Endodermal cell (in vitro differentiated cells): ENCODE results near the gene AIP. TPM values are rescaled to one million over a fixed set of nuclear protein-coding genes. Genes with fewer than 3 reads are reported as not detected.
"Not testable (repeated sequence)": the region's sequence is repeated elsewhere in the genome, so short reads cannot be mapped to it uniquely, and the experiment has no call there.

Experiments used
- DNase-seq: peaks from one replicate; pipeline ENCODE4 v3.0.0-alpha.2; 2017
- H3K27ac ChIP-seq: 2 replicates; pipeline ENCODE4 v1.5.1; 2013; ENCODE audit warnings: mild to moderate bottlenecking, low read depth, low read length, moderate library complexity
- H3K27me3 ChIP-seq: 2 replicates; pipeline ENCODE4 v1.6.1; 2013; ENCODE audit warnings: mild to moderate bottlenecking, low read length, moderate library complexity; ENCODE audit not compliant: insufficient read depth, control insufficient read depth, poor library complexity, severe bottlenecking
- H3K36me3 ChIP-seq: 2 replicates; pipeline ENCODE4 v1.7.0; 2013; ENCODE audit warnings: mild to moderate bottlenecking, low read length, moderate library complexity; ENCODE audit not compliant: control insufficient read depth, insufficient read depth
- H3K4me1 ChIP-seq: one replicate; pipeline ENCODE4 v1.7.0; 2013; ENCODE audit warnings: low read length; ENCODE audit not compliant: control insufficient read depth, insufficient read depth
- H3K4me3 ChIP-seq: 2 replicates; pipeline ENCODE4 v1.5.1; 2013; ENCODE audit warnings: mild to moderate bottlenecking, low read length, moderate library complexity
- H3K9ac ChIP-seq: 2 replicates; pipeline ENCODE4 v1.6.1; 2013; ENCODE audit warnings: mild to moderate bottlenecking, low read length, moderate library complexity; ENCODE audit not compliant: poor library complexity, severe bottlenecking; ENCODE audit errors: extremely low read depth
- H3K9me3 ChIP-seq: 2 replicates; pipeline ENCODE4 v1.6.1; 2013; ENCODE audit warnings: mild to moderate bottlenecking, low read length, moderate library complexity; ENCODE audit not compliant: control insufficient read depth
- H3K27ac Mint-ChIP-seq: 2 replicates; pipeline ENCODE4 v1.8.0; 2020; ENCODE audit warnings: mixed read lengths
- H3K27me3 Mint-ChIP-seq: 2 replicates; pipeline ENCODE4 v1.8.0; 2021; ENCODE audit warnings: mild to moderate bottlenecking, mixed read lengths; ENCODE audit not compliant: insufficient read depth
- H3K36me3 Mint-ChIP-seq: 2 replicates; pipeline ENCODE4 v1.8.0; 2020; ENCODE audit warnings: low read depth, mixed read lengths
- H3K4me1 Mint-ChIP-seq: 2 replicates; pipeline ENCODE4 v1.8.0; 2020; ENCODE audit warnings: mixed read lengths
- H3K4me3 Mint-ChIP-seq: 2 replicates; pipeline ENCODE4 v1.8.0; 2020; ENCODE audit warnings: mild to moderate bottlenecking, moderate library complexity, mixed read lengths
- H3K9me3 Mint-ChIP-seq: 2 replicates; pipeline ENCODE4 v1.8.0; 2020; ENCODE audit warnings: mild to moderate bottlenecking, mixed read lengths
- WGBS, 2 experiments: methylation state at CpG; one replicate each; pipeline versions ENCODE4 v1.1.5 to v1.1.7; 2013; ENCODE audit warnings: missing lambda C conversion rate in 2 of 2, mixed read lengths in 1 of 2; ENCODE audit not compliant: insufficient coverage in 1 of 2, insufficient read length in 1 of 2; 5-methylcytosine and 5-hydroxymethylcytosine counted together
- total RNA-seq, 2 donors: library from RNA; stranded (reverse); fragmentation: NEBNext Ultra II Directional in 1 of 2; extraction: Animal tissue kit (Norgen Biotek cat#: 25700) in 1 of 2; gene quantifications; 2 replicates in 1 of 2; 3 replicates in 1 of 2; pipeline ENCODE4 v1.2.1, GENCODE V29; 2021
- TF ChIP-seq, protein P1 (sequence below): fragments of 200-600 bp; sonication (generic); conservative IDR thresholded peaks from 2 replicates; pipeline ENCODE4 v1.5.0; 2021; ENCODE audit warnings: antibody characterized with exemption, mild to moderate bottlenecking

The AIP gene
- total RNA-seq, 2 donors from 2014 or later: 27.6 to 33.8 TPM

DNA sequence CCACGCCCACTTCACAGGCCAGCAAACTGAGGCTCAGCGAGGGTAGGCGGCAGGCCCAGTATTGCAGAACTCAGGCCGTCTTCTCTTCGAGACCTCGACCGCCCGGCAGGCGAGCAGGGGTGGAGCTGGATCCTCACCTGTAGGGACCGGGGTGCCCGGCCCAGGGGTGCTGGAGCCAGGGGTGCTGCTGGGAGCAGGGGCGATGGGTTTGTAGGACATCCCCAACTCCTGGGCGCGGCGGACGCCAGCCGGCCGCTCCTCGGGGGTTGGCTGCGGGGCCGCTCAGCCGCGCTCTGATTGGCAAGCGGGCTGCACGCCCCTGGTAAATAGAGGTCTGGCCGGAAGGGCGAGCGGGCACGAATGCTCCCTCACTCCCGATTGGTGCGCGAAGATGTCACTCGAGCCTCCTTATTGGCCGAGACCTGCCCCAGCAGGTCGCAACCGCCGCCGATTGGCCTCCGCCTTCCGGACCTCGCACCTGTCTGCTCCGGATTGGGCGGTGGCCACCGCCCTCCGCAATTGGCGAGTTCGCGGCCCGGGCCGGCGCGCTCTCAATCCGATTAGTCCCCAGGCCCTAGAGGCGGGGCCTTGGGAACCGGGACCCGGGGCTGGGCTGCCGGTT lies 25.1 kb downstream of the AIP start, which contains the start of gene CDK2AP2:
CDK2AP2 (minus strand) TSS at position 299 of the 622 bp plus-strand sequence; CDS start at position 219, 80 bp downstream.
- Mint-ChIP-seq H3K9me3 (no peaks in the 10 kb centered on the region), H3K4me1 (peaks cover 23% of the 10 kb centered on the region), H3K36me3 (peaks cover 11% of the 10 kb centered on the region), H3K4me3 (peak within 1 kb of the TSS; percentile 85), H3K27ac (peak within 1 kb of the TSS; percentile 94), H3K27me3 (peaks cover 24% of the 10 kb centered on the region)
- Histone ChIP-seq H3K27me3 (peaks cover 17% of the 10 kb centered on the region), H3K9me3 (no peaks in the 10 kb centered on the region), H3K27ac (peak within 1 kb of the TSS; percentile 97), H3K9ac (peak within 1 kb of the TSS; percentile 91), H3K4me1 (peaks cover 12% of the 10 kb centered on the region), H3K36me3 (peaks cover 11% of the 10 kb centered on the region), H3K4me3 (peak within 1 kb of the TSS; percentile 87)
- TF ChIP-seq, protein P1, sequence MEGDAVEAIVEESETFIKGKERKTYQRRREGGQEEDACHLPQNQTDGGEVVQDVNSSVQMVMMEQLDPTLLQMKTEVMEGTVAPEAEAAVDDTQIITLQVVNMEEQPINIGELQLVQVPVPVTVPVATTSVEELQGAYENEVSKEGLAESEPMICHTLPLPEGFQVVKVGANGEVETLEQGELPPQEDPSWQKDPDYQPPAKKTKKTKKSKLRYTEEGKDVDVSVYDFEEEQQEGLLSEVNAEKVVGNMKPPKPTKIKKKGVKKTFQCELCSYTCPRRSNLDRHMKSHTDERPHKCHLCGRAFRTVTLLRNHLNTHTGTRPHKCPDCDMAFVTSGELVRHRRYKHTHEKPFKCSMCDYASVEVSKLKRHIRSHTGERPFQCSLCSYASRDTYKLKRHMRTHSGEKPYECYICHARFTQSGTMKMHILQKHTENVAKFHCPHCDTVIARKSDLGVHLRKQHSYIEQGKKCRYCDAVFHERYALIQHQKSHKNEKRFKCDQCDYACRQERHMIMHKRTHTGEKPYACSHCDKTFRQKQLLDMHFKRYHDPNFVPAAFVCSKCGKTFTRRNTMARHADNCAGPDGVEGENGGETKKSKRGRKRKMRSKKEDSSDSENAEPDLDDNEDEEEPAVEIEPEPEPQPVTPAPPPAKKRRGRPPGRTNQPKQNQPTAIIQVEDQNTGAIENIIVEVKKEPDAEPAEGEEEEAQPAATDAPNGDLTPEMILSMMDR: no peak
- DNase-seq: peak; percentile 100
- 0% methylated on average over 35 to 57 of the region's 57 CpGs for WGBS, 2 experiments

DNA sequence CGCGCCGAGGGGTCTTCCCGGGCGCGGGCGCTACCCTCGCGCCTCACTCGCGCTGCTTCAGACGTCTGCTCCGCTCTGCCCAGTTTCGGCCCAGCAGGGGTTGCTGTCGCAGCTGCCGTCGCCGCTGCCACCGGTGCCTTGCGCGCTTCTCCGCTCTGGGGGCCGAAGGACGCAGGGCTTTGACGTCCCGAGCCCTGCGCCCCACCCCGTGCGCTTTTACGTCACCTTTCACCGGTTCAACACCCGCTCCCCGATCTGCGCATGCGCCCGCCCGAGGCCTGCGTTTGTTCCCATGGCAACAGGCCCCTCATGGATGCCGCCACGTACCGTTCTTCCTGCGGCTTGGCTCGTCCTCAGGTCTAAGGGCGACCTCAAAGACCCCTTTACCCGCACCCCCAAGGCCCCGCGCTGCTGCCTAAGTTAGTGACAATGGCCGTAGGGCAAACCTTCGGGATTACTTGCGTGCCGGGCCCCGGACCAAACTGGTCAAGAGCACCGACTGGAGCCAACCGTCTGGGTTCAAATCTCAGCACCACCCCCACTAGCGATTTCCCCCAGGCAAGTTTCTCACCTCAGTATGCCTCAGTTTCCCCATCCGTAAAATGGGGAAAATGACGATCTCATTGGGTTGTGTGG lies 25.8 kb downstream of the AIP start:
- Mint-ChIP-seq H3K36me3 (peaks cover 11% of the 10 kb centered on the region), H3K4me1 (peaks cover 21% of the 10 kb centered on the region), H3K4me3 (peak overlapping the region; percentile 85), H3K27me3 (peaks cover 28% of the 10 kb centered on the region), H3K27ac (peak overlapping the region; percentile 94), H3K9me3 (no peaks in the 10 kb centered on the region)
- H3K4me1 ChIP-seq: peaks cover 12% of the 10 kb centered on the region
- H3K27ac ChIP-seq: peak overlapping the region; percentile 97
- DNase-seq: peak; percentile 98
- peaks cover 8% of the 10 kb centered on the region for H3K36me3 ChIP-seq
- peak overlapping the region; percentile 91 for H3K9ac ChIP-seq
- peaks cover 19% of the 10 kb centered on the region for H3K27me3 ChIP-seq
- H3K9me3 ChIP-seq: no peaks in the 10 kb centered on the region
- TF ChIP-seq, protein P1: no peak
- peak overlapping the region; percentile 87 for H3K4me3 ChIP-seq
- 0 to 1% methylated on average over 23 to 56 of the region's 57 CpGs for WGBS, 2 experiments

DNA sequence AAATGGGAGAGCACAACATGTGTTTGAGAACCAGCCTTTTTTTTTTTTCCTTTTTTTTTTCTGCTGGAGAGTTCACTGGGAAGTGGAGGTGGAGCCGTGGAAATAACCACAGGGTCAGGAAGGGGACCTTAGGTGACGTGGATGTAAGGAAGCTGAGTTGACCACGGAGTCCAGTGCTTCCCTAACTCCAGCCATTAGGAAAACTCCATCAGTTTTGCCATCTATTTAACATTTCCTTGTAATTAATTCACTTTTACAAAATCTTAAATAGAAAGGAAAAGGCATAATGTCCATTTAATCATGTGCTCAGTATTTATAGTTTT lies 27.2 kb downstream of the AIP start:
- no peak overlapping the region for H3K27ac Mint-ChIP-seq
- peaks cover 11% of the 10 kb centered on the region for H3K36me3 Mint-ChIP-seq
- TF ChIP-seq, protein P1: no peak
- H3K4me3 Mint-ChIP-seq: peak overlapping the region; percentile 85
- no peak overlapping the region for H3K27ac ChIP-seq
- no peak overlapping the region for H3K4me3 ChIP-seq
- H3K4me1 ChIP-seq: peaks cover 12% of the 10 kb centered on the region
- peaks cover 36% of the 10 kb centered on the region for H3K27me3 Mint-ChIP-seq
- WGBS, 2 experiments: 89% methylated on average over 3 of the region's 3 CpGs; no CpG with 5 or more reads in 1 of the 2 experiments
- H3K9me3 Mint-ChIP-seq: no peaks in the 10 kb centered on the region
- no peaks in the 10 kb centered on the region for H3K9me3 ChIP-seq
- no peak overlapping the region for H3K9ac ChIP-seq
- peaks cover 8% of the 10 kb centered on the region for H3K36me3 ChIP-seq
- H3K27me3 ChIP-seq: peaks cover 32% of the 10 kb centered on the region
- peaks cover 20% of the 10 kb centered on the region for H3K4me1 Mint-ChIP-seq
- DNase-seq: no peak

DNA sequence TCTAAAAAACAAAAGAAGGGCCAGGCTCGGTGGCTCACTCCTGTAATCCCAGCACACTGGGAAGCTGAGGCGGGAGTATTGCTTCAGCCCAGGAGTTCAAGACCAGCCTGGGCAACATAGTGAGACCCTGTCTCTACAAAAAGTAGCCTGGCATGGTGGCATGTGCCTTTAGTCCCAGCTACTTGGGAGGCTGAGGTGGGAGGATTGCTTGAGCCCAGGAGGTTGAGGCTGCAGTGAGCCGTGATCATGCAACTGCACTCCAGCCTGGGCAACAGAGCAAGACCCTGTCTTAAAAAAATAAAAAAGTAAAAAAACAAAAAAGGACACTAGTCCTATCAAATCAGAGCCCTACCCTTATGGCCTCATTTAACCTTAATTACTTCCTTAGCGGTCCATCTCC lies 28.7 kb downstream of the AIP start:
- not testable (repeated sequence) for H3K27ac ChIP-seq, DNase-seq
- H3K27me3 Mint-ChIP-seq: peaks cover 39% of the 10 kb centered on the region

More for the DNA sequence above, 28.7 kb downstream of the AIP start:
- H3K27me3 ChIP-seq: peaks cover 32% of the 10 kb centered on the region
- WGBS, 2 experiments: 89 to 92% methylated on average over 3 to 4 of the region's 4 CpGs
- not testable (repeated sequence) for H3K9me3 ChIP-seq, H3K36me3 ChIP-seq, H3K9me3 Mint-ChIP-seq, H3K9ac ChIP-seq, H3K4me3 Mint-ChIP-seq, H3K4me3 ChIP-seq, H3K36me3 Mint-ChIP-seq, H3K27ac Mint-ChIP-seq, H3K4me1 ChIP-seq
- peaks cover 13% of the 10 kb centered on the region for H3K4me1 Mint-ChIP-seq
